GM18519 (cell line): ENCODE results near the gene RIMBP2.

ENCODE experiments used
- ATAC-seq: cut with Tn5 transposase; IDR thresholded peaks from one replicate; pipeline ENCODE4 v1.9.1; 2021; ENCODE audit warnings: mild to moderate bottlenecking, moderate library complexity; ENCODE audit not compliant: unreplicated experiment, low FRiP score

The RIMBP2 gene

DNA sequence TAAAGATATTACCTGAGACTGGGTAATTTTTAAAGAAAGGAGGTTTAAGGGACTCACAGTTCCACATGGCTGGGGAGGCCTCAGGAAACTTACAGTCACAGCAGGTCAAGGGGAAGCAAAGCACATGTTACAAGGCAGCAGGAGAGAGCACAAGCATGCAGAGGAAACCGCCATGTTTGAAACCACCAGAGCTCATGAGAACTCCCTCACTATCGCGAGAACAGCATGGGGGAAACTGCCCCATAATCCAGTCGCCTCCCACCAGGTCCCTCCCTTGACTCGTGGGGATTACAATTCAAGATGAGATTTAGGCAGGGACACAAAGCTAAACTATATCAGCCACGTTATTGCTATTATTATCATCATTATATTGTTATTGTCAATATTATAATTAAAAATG is 138.7 kb downstream of the RIMBP2 start:
- ATAC-seq, result no peak

DNA sequence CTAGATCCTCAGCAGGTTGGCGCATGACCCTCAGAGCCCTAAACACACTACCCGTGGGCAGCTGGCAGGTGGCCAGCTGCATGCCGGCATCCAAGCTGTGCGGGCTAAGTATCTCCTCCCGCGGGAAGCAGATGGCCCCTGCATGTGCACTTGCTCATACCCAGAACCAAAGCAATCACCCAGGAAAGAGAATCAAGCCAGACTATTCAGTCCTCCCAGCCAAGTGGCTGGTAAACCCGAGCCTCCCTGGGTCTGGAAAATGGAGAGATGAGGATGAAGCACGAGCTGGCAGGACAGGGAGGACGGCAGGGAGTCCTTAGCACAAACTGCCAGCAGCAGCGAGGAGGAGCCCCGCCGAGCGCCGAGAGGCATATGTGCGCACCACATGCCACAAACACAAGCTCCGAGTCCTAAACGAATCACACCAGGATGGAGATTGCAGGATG is 139.7 kb downstream of the RIMBP2 start:
- ATAC-seq, result no peak

DNA sequence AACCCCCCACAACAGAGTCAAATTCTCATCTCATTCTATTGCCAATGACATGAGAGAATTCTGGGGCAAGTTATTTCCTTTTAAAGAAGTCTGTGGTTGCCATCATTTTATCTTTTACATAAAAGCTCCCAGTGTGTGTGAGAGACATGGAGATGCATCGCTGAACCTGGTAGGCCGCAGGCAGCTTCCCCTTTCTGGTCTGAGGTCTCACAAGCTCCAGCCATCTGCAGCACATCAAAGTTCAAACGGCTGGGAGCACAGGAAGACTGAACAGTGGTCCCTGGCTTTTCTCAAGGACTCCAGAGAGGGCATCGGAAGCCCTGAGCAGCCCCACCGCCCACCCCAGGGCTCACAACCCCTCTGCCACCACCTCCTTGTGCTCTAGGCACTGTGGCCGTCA is 141.7 kb downstream of the RIMBP2 start:
- ATAC-seq, result no peak

DNA sequence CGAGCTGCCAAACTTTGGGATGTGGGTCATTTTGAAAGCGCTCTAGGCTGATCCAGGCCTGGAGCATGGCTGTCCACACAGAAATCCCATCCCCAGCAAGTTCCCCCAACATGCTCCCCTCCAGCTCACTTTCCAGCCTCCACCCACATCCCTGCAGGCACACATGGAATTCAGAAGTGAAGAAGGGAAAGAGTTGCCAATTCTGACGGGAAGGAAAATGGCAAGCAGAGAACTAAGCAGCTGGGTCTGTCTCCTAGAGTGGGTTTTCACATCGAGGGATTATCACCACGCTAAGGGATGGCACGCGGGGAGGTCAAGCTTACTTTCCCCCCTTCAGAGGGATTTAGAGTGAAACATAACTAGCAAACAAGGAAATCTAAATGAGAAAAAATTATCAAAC is 142.3 kb downstream of the RIMBP2 start:
- no peak for ATAC-seq

DNA sequence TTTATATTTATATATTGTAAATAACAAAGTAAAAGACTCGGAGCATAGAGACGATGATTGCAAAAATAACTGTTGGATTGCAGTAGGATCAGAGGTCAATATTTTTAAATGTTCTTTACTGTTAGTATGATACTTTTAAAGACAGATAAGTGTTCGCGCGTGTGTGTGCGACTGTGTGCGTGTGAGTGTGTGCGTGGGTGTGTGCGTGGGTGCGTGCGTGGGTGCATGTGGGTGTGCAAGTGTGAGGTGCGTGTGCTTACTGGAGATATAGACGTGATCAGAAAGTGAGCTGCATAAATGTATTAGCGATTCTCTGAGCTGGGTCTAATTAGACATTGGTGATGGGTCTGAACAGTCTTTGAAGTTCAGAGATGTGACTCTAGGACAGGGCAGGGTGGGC is 142.9 kb downstream of the RIMBP2 start:
- ATAC-seq, result no peak

DNA sequence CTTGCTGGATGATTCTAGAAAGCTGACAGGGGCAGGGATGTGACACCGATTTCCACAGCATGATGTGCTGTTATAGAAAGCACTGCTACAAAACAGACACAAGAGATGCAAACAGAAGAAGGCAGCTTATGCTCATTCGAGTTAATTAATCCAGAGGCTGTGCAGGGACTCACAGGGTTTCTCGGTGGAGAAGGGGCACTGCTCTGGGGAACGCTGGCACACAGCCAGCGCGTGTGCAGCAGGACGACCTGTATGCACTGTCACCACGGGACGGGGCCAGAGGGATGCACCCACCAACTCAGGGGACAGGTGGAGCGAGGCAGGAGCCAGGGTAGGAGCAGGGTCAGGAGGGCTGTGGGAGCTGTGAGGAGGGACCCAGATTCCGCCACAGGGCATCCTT is 143.5 kb downstream of the RIMBP2 start:
- ATAC-seq, result no peak

DNA sequence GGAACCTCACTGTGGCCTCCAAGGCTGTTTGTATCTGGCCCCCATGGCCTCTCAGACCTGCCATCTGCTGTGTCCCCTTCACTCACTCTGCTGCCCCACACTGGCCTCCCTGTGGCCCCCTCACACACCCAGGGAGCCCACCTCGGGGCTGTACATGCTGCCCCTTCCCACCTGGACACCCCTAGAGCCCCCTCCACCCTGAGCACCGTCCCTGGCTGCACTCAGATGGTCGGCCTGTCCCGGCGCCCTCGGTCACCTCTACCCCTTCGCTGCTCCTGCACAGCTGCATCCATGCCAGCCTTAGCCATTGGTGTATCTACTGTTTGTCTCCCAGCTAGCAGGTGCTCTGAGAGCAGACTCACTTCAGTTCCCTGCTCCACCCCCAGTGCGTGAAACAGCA is 144.4 kb downstream of the RIMBP2 start:
- ATAC-seq, result no peak

DNA sequence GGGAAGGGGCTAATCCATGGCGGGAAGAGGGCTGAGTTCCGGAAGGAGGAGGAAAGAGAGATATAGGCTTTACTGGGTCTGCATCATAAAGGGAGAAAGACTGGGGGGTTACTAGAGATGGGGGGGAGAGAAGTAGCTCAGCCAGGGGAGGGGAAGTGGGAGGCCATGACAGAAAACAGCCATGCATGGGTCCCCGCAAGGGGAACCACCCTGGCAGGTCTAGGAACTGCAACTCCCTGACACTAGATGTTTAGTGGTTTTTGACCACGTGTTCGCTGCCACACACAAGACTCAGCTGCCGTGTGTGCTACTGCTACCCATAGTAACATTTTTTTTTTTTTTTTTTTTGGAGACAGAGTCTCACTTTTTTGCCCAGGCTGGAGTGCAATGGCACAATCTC is 145.0 kb downstream of the RIMBP2 start:
- no peak for ATAC-seq

DNA sequence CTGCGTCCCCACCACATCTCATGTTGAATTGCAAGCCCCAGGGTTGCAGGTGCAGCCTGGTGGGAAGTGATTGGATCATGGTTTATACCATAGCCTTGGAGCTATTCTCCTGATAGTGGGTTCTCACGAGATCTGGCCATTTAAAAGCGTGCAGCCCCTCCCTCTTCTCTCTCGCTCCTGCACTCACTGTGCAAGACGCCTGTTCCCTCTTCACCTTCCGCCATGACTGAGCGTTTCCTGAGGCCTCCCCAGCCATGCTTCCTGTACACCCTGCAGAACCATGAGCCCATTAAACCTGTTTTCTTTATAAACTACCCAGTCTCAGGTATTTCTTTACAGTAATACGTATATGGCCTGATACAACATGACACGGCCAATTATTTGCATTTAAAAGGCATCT is 146.6 kb downstream of the RIMBP2 start:
- no peak for ATAC-seq

DNA sequence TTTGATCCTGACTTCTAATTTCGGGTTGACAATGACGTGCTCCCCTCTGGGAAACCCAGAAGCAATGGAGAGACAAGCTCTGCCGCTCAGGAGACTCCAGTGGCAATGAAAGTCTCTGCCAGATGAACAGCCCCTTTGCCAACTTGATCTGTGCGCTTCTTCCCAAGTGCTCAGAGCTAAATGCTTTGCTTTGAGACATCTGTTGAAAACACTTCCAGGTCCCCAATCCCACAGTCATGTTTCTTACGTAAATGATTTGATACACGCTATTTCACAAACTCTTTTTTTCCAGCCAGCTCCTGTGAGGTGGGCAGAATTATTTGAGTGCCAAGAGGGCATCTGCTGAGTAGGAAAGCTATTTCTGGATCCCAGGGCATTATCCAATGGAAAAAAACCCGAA is 147.6 kb downstream of the RIMBP2 start:
- no peak for ATAC-seq

DNA sequence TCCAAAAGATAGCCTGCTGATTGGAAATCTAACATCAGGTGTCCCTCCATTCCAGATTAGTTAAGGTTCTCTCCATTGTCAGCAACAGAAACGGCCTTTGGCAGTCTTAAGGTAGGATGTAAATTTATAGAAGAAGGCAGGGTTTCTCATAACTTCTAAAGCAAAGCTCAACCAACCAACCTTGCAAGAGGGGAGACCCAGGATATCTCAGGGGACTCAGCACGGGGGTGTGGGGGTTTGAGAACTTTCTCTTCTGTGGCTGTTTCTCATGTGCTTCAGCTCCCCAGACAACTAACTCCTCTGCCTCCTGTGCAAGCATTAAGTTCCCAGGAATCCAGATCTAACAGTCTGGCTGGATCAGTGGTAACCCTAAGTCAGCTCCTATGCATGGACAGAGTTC is 148.1 kb downstream of the RIMBP2 start:
- ATAC-seq, result no peak

DNA sequence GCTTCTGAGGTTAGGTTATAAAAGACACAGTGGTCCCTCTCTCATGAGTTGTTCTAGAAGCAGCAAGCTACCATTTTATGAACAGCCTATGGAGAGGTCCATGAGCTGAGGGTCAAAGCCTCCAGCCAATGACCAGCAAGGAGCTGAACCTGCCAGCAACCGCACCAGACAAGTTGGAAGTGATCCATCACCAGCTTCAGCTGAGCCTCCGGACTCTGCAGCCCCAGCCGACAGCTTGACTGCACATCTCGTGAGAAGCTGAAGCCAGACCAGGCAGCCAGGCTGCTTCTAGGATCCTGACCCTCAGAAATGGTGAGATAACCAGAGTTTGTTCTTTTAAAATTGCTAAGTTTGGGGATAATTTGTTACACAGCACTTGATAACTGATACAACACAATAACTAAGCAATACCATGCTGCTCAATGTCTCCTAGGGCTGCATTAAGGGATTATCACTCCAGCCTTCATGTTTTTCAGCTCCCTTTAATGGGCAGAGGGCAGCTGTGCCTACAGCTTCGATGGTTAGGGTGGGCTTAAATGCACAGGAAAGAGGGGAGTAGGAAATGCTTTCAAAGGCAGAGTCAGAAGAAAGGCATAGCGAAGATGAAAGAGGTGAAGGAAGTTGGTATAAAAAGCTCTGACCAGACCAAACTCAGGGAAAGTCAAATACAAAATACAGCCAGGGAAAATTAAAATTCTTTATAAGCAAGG is 149.5 kb downstream of the RIMBP2 start:
- no peak for ATAC-seq

DNA sequence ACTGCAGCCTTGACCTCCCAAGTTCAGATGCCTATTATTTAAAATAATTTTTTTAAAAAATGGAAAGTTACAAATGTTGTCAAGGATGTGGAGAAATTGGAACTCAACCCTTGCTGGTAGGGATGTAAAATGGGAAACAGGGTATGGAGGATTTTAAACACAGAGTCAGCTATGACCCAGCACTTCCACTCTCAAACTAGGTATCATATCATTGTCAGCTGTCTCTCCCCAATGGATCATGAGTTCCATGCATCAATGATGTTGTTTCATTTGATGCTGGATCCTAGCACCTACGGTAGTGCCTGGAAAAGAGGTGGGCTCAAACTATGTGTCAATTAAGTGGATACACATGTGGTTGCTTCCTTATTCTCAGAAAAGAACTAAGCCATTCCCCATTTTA is 150.9 kb downstream of the RIMBP2 start:
- no peak for ATAC-seq

DNA sequence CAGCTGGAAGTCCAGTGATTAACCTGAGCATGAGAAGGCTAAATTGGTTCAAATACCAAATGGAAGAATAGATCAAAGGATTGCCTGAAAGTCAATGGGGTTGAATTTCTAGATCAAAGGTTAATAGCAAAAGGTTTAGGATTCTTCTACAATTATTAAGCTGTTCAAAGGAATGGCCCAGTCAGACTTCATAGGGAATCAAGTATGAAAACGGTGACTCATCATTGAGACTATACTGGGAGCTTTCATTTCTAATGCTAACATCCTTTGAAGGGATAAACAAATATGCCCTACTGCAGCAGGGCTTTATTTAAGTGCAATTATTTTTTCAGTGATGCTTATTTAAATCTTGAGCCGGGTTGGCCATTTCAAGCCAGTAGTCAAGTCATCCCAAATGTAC is 152.8 kb downstream of the RIMBP2 start:
- ATAC-seq, result no peak

DNA sequence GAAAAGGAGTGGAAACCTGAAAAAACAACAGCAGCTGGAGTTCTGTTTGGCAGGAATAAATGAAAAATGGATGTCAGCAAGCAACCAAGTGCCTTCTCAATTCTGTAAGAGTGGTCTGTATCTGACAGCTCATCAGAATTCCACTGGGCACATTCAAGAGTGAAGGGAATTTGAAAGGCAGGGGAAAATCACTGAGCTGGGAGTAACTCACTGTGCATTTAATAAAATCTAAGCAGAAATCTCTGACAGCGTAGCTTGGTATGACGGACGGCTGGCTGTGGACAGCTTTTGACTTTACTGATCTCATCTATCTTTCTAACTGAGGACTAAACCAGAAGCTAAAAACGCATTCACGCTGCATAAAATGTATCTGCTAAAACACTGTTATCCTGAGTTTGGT is 153.4 kb downstream of the RIMBP2 start:
- no peak for ATAC-seq

DNA sequence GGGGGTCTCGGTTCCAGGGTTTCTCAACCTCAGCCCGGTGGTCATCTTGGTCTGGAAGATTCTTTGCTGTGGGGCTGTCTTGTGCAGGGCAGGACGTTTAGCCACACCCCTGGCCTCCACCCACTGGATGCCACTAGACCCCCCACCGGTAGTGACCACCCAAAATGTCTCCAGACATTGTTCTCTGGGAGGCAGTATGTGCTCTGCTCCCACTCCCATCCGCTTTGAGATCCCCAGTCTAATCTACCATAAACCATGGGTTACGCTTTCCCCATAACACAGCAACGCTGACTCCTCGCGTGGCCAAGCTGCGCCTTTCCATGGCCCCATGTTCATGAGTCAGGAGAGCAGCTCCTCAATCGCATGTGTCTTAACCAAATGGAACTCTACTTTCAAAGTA is 155.8 kb downstream of the RIMBP2 start:
- ATAC-seq, result no peak

DNA sequence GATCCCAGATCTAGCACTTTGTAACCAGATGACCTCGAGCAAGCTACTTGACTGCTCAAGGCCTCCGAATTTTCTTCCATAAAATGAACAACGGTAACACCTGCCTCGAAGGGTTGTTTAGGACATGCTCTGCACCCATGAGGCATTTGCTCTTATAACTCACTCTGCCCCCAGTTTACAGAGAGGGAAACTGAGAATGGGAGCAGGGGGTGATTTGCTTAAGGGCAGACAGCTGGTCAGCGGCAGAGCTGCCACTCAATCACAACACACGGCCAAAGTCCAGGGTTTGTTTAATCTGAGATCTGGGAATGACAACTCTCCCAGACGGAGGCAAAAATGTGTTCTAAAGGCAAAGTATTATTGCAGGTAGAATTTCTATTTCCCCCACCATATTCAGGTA is 156.3 kb downstream of the RIMBP2 start:
- ATAC-seq, result no peak

DNA sequence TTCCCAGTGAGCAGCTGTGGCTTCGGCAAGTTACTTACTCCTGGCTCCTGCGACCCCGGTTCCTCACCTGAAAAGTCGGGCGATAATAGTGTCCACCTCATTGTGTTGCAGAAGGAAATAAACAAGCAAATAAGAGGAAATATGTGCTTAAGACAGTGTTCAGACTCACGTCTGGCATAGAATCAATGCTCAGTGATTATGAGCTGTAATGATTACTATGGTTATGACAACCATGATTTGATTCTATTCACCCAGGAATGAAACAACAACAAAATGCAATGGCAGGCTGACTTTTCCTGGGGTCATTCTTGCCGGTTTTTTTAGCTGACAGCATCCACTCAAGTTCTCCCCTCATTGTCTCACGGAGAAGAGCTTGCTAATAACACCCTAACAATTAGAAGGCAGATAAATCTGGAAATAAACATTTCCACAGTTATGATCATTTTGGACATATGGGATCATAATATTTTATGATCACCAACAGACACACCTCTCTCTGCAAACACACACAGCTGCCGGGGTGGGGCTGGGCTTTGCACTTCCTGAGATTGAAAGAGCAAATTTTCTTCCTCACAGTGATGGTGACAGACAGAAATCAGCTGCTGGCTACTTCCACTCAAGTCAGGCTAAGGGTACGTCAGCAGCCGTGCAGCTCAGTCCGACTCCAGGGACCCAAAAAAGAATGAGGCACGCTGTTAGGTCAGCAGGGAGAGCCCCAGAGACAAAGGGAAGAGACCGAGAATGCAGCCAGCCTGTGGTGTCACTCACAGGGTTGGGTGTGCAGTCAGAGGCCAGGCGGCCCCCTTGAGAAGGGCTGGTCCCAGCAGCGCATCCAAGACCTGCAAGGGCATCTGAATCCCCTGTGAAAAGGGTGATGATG is 158.0 kb downstream of the RIMBP2 start:
- no peak for ATAC-seq

DNA sequence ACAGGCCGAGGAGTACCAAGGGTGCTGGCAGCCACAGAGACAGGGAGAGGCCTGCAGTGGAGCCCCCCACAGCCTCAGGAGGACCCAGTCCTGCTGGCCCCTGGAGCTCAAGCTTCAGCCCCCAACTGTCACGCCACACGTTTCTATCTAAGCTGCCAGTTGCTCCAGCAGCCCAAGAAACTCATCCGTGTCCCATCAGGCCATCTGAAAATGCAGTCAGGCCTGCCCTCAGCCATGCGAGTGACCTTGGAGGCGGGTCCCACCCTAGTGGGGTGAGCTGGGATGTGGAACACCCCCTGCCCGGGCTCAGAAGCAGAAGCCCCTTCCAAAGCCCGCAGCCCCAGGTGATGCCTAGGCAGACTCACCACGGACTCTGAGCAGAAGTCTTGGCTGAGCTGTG is 158.9 kb downstream of the RIMBP2 start:
- no peak for ATAC-seq

DNA sequence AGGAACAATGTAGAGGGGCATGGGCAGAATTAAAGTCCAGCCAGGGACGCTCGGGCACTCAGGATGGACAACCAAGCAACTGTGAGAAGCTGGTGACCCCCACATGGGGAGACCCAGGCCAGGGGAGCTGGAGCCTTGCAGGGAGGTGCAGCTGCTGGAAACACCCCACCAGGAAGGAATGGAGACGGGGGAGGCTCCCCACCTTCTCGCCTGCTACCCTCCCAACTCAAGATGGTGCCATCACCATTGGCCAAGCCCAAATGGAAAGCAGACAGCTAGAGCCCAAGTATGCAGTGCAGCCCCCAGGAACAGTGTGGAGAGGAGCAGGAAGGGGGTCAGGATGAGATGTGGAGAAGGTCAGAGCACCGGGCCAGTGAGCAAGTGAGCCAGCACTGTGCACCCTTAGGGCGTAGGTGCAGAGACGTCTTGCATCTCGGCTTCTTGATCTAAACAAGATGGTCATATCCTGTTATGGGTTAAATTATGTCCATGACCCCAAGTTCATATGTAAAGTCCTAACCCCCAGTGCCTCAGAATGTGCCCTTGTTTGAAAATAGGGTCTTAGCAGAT is 159.5 kb downstream of the RIMBP2 start:
- no peak for ATAC-seq

DNA sequence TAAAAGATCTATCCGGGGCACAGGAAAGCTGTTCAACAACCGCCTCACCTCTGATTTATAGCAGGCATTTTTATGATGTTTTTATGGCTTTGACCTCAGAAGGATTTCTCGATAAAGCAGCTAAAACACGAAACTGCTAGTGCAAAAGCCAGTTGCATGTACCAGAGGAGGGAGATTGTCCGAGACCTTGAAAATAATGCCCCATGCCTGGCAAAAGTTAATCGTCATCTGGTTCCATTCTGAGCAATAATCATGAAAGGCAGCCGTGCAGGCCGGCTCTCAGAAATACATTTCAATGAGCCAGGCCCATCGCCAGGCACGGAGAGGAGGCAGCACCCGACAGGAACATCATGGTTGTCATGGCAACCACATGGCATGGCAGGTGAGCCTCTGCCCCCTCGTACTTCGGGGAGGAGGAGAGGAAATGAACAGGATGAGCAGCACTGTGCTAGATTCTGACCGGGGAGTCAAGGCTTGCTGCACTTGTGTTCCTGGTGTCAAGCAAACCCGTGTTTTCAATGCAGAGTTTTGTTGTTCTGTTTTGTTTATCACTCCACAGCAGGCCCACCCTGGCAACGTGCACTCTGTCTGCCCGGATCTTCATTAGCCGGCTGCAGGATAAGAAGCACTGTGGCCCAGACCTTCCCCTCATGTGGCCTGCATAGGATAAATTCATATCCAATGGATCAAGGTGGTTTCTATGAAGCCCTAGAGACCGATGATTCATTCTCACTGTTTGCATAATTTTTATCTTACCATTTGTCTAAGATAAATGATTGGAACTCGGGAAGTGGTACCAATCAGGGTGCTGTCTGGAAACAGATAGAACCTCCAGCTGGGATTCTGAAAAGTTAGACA is 160.2 kb downstream of the RIMBP2 start:
- ATAC-seq, result no peak
